Heart left ventricle (tissue), 13 donors: ENCODE results near the gene HIBCH.

Experiments used
- POLR2A ChIP-seq, 2 donors: fragments of 450-650 bp; IDR thresholded peaks; one replicate each; pipeline ENCODE4 v1.6.1; 2017; ENCODE audit warnings: antibody characterized with exemption in 2 of 2, mild to moderate bottlenecking in 2 of 2, moderate library complexity in 2 of 2
- TF ChIP-seq, protein P1 (sequence below), 12 donors: fragments of 200-600 bp; sonication (generic) in 4 of 12; IDR thresholded peaks; one replicate each; pipeline versions ENCODE4 v1.5.0 to v1.8.0; 2018 to 2022; ENCODE audit warnings: antibody characterized with exemption in 12 of 12, mild to moderate bottlenecking in 5 of 12
- donor health status: ischemic (EF 13 %, LVEDD 7.1; RV severe dilation, severe dysfunction).
- donor health status: DM: no; HTN: yes; CAD: no.
- donor health status: DM: no; HTN: no; CAD: no.
- donor health status: ischemic (EF 25% LVEDD 6.9; RV normal size, moderate dysfunction).
- donor health status: ischemic (EF 25% LVEDD 5.7; RV mildly dilated, moderate dysfunction).
- donor health status: ischemic (EF 35%, LVEDD 5.7; RV mildly dilated, moderate dysfunction).
- donor health status: nonischemic (EF 11% LVEDD 7.7; RV severe dilation, severe dysfunction).
- donor health status: DM: yes; HTN: yes; CAD: no.
- donor health status: PGD.
- donor health status: ischemic (EF 29% LVEDD 5.4; RV normal size, mild dysfunction).
- donor health status: nonischemic (EF 23%, LVEDD 6.1; RV moderate dilation, normal function).

DNA sequence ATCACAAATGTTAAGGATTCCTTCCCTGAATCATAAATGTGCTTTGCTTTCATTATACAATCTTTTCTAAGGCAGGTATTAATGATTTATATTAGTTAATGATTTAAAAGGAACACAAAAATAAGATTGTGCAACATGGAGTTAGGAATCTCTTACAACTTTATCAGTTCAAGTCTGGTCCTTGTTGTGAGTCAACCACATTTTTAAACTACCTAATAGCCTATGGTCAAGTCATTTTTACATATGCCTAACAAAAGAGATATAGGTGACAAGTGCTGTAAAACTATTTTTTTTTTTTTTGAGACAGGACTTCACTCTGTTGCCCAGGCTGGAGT, 15.6 kb upstream of the HIBCH start:
- TF ChIP-seq, protein P1, sequence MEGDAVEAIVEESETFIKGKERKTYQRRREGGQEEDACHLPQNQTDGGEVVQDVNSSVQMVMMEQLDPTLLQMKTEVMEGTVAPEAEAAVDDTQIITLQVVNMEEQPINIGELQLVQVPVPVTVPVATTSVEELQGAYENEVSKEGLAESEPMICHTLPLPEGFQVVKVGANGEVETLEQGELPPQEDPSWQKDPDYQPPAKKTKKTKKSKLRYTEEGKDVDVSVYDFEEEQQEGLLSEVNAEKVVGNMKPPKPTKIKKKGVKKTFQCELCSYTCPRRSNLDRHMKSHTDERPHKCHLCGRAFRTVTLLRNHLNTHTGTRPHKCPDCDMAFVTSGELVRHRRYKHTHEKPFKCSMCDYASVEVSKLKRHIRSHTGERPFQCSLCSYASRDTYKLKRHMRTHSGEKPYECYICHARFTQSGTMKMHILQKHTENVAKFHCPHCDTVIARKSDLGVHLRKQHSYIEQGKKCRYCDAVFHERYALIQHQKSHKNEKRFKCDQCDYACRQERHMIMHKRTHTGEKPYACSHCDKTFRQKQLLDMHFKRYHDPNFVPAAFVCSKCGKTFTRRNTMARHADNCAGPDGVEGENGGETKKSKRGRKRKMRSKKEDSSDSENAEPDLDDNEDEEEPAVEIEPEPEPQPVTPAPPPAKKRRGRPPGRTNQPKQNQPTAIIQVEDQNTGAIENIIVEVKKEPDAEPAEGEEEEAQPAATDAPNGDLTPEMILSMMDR (IDR thresholded peaks at IDR 0.05), result no peak
- no peak for TF ChIP-seq POLR2A (IDR thresholded peaks at IDR 0.05)
